HFF-Myc (cell line): ENCODE data around the gene CDH23.

Experiments used
- DNase-seq: peaks from one replicate; pipeline ENCODE4 v3.0.0-alpha.2; 2011; ENCODE audit warnings: low read depth; ENCODE audit errors: extremely low read depth
- H3K4me3 ChIP-seq: replicated peaks from 2 replicates; pipeline ENCODE4 v1.5.1; 2011; ENCODE audit warnings: low read depth, mild to moderate bottlenecking, control low read depth, low read length
- CTCF ChIP-seq: IDR thresholded peaks from 2 replicates; pipeline ENCODE4 v1.5.1; 2012; ENCODE audit warnings: mild to moderate bottlenecking, low read depth, low read length, control low read depth; ENCODE audit errors: missing control alignments

CDH23 gene

GRCh38 chr10:71478173-71478572, 81.5 kb downstream of the CDH23 start:
- H3K4me3 ChIP-seq, result no peak overlapping the region
- DNase-seq, result no peak
- TF ChIP-seq CTCF, result no peak

DNA sequence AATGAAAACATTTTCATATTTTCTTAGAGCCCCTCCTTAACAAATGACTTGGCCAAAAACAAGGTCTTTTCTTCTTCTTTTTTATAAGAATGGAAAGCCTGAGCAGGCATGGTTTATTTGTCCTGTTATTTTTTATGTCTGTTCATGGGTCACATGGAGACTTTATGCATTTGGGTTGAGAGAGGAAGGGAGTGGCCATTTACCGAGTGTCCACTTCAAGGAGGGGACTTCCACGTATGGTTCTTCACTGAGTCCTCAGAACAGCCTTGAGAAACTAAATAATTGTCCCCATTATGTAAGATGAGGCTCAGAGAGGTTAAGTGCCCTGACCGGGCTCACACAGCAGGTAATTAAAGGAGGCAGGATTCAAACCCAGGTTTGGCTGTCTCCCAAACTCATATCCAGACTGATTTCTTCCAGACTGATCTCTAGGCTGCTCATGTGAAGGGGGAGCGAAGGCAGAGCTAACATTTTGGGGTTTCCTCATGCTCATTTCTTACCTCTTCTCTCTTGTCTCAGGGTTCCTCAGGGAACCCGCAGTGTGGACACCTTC, 82.2 kb downstream of the CDH23 start:
- H3K4me3 ChIP-seq, result no peak overlapping the region
- TF ChIP-seq CTCF, result no peak
- no peak for DNase-seq

DNA sequence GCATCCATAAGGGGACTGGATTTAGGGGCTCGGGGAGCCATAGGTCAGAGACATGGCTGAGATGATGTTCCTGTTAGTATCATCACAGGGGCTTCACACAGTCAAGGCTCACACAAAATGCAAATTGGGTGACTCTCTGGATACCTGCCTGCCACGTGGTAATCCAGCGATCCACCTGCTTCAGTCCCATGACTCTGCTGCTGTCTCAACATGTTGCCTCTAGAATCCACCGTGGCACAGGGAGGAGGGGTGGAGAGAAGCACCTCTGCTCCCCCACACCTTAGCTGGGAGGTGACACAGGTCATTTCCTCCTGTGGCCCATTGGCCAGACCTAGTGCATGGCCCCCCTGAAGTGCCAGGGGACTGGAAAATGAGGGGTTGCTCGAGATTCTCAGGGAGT, 83.1 kb downstream of the CDH23 start:
- H3K4me3 ChIP-seq, result no peak overlapping the region
- TF ChIP-seq CTCF, result no peak

DNA sequence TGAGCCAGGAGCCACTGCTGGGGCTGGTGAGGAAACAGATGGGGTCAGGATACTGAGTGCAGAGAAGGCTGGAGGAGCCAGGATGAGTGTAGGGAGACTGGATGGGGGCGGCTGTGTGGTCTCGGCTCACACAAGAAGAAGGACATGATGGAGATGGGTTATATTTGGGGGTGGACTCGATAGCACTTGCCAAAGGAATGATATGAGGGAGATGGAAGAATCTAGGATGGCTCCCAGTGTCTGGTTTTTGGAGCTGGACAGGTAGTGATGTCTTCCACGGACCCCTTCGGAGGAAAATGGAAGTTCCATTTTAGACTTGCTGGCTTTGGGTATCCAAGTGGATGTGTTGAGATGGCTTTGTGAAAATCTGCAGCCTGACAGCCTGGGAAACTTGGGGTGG, 83.9 kb downstream of the CDH23 start:
- no peak for DNase-seq
- no peak for TF ChIP-seq CTCF
- H3K4me3 ChIP-seq, result no peak overlapping the region

More for the DNA sequence above, 83.1 kb downstream of the CDH23 start:
- no peak for DNase-seq

- no peak for DNase-seq
- TF ChIP-seq CTCF, result no peak
- H3K4me3 ChIP-seq, result no peak overlapping the region
Observed at GRCh38 chr10:71481746-71482410, 85.2 kb downstream of the CDH23 start.

DNA sequence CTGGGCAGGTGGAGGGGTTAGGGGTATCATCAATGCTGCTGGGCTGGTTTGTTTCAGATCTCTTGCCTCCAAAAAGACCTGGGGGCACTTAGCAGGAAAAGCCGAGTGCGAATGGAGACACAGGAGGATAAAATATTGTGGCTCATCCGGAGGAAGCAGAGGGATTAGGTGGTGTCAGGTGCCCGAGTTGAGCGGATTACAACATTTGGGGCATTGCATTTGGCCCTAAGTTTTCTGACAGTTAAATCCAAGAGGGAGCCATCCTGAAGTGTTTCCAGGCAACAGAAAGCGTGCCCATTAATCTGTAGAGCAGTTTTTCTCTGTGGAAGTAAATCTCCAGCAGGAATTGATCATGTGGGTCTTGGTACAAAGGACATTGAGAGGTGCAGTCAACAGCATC, 85.9 kb downstream of the CDH23 start:
- no peak for TF ChIP-seq CTCF
- H3K4me3 ChIP-seq, result no peak overlapping the region
- DNase-seq, result no peak

GRCh38 chr10:71483135-71483534, 86.4 kb downstream of the CDH23 start:
- no peak overlapping the region for H3K4me3 ChIP-seq
- TF ChIP-seq CTCF, result no peak
- no peak for DNase-seq
